22Rv1 (cell line): ENCODE measurements around the gene ZNF32.

Source experiments
- CTCF ChIP-seq: fragments of 450-650 bp; IDR thresholded peaks from 2 replicates; pipeline ENCODE4 v1.5.1; 2017; ENCODE audit warnings: mild to moderate bottlenecking
- ZFX ChIP-seq: fragments of 450-650 bp; IDR thresholded peaks from 2 replicates; pipeline ENCODE4 v1.6.1; 2017; ENCODE audit warnings: antibody characterized with exemption, borderline replicate concordance

- TF ChIP-seq CTCF: no peak
- TF ChIP-seq ZFX: no peak
These were observed 52.1 kb downstream of the ZNF32 start for GRCh38 chr10:43596546-43596945.
